ENCODE measurements around the gene ULBP2. TPM values are rescaled to one million over a fixed set of nuclear protein-coding genes. Genes with fewer than 3 reads are reported as not detected.
"Not testable (repeated sequence)": the region's sequence is repeated elsewhere in the genome, so short reads cannot be mapped to it uniquely, and the experiment has no call there.

Gene ULBP2
- total and polyA plus RNA-seq, 9 donors: 0.23 to 0.53 (median 0.28) TPM; not detected in 1

DNA sequence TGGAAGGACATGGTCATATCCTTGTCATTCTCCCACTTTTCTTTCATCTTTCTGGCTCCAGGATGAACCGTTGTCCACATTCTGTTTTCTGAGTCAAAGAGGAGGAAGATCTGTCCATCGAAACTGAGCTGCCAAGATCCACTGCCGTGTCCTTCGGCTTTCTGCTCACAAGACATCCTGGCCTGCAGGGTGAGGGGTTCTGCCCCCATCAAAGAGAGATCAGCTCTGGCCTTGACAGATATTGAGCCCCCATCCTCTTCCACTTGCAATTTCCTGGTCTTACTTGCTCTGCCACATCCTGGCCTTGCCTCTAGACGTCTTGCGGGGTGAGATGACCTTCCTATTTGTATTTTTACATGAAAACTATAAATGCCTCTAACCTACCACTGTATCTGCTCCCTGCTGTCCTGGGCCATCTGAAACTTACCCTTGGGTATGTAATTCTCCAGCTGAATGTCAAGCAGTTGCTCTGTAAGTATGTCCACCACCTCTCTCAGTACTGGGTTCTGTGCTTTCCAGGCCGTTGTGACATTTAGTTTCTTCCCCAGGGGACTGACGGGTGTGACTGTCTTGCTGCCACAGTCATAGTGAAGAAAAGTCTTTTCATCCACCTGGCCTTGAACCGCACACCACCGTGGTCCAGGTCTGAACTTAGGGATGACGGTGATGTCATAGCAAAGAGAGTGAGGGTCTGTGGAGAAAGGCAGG is 22.5 kb upstream of the ULBP2 start:
- H3K4me3 ChIP-seq (ENCODE audit: low read length); DNase-seq; H3K36me3 ChIP-seq (ENCODE audit: control insufficient read depth, insufficient read depth, low read length); H3K27ac ChIP-seq (ENCODE audit: low read length); H3K9me3 ChIP-seq (replicated peaks; ENCODE audit: control insufficient read depth, low read depth, low read length): not testable (repeated sequence)
- peaks cover 46% of the 10 kb centered on the region for H3K27me3 ChIP-seq (ENCODE audit: control insufficient read depth, insufficient read depth, low read length)
- peaks cover 15% of the 10 kb centered on the region for H3K4me1 ChIP-seq (ENCODE audit: control insufficient read depth, insufficient read depth, low read length)
- WGBS (ENCODE audit: insufficient coverage): 83% methylated on average over 4 of the region's 11 CpGs

DNA sequence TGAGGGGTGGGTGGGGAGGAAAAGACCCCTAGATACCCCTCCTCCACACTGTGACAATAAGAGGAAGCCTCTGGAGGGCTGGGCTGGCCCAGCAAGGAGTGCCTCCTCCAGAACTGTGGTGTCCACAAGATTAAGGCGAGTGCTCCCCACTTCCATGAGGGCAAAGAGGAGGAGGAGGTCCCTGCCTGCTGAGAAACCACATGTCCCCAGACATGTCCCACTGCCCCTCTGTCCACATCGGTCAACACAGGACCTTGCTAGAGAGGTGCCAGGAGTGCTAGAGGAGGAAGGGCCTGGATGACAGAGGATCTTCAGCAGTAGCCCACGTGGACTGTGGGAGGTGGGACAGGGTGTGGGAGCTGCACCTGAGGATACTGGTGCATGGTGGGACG is 22.0 kb upstream of the ULBP2 start:
- Histone ChIP-seq H3K36me3 (ENCODE audit: control insufficient read depth, insufficient read depth, low read length) (no peaks in the 10 kb centered on the region), H3K4me1 (ENCODE audit: control insufficient read depth, insufficient read depth, low read length) (peaks cover 15% of the 10 kb centered on the region), H3K4me3 (ENCODE audit: low read length) (no peak overlapping the region), H3K27me3 (ENCODE audit: control insufficient read depth, insufficient read depth, low read length) (peaks cover 51% of the 10 kb centered on the region), H3K9me3 (replicated peaks; ENCODE audit: control insufficient read depth, low read depth, low read length) (no peaks in the 10 kb centered on the region), H3K27ac (ENCODE audit: low read length) (no peak overlapping the region)
- no peak for DNase-seq
- 81% methylated on average over 2 of the region's 4 CpGs for WGBS (ENCODE audit: insufficient coverage)

DNA sequence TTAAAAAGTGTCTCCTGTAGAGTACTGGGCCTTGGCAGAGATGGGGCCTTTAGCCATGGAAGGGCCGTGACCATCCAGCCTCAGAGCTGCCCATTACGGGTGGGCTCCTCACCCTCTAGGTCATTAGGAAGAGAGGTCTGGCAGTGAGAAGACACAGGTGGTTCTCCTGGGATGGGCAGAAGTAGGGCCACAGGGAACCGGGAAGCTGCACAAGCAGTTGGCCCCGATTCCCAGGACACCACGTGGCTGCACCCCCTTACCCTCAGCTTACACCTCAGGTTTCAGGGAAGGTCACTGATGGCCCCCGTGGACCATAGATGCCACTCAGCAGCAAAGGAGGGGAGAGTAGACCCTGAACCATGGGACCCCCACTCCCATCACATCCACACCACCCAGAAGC is 20.5 kb upstream of the ULBP2 start:
- Histone ChIP-seq H3K4me1 (ENCODE audit: control insufficient read depth, insufficient read depth, low read length) (peaks cover 27% of the 10 kb centered on the region), H3K4me3 (ENCODE audit: low read length) (no peak overlapping the region), H3K36me3 (ENCODE audit: control insufficient read depth, insufficient read depth, low read length) (no peaks in the 10 kb centered on the region), H3K9me3 (replicated peaks; ENCODE audit: control insufficient read depth, low read depth, low read length) (no peaks in the 10 kb centered on the region), H3K27ac (ENCODE audit: low read length) (no peak overlapping the region), H3K27me3 (ENCODE audit: control insufficient read depth, insufficient read depth, low read length) (peaks cover 67% of the 10 kb centered on the region)
- DNase-seq: no peak
- WGBS (ENCODE audit: insufficient coverage): 77% methylated on average over 3 of the region's 6 CpGs

DNA sequence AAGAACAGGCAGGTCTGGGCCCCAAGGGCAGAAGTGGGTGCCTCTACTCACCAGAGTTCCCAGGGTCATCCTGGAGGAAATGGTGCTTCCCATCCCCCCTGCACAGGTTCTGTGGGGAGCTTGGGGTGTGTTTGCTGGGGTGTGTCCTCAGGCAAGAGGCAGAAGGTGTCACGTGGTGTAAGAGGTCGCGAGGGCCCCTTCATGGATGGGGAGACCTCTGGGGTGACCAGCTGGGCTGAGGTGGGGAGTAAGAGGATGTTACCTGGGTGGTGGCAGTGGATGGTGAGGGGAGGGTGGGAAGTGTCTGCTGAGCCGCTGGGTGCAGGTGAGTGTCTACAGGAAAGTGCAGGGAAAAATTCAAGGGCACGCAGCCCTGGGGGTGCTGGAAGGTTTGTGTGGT is 19.7 kb upstream of the ULBP2 start:
- 11% methylated on average over 5 of the region's 5 CpGs for WGBS (ENCODE audit: insufficient coverage)
- Histone ChIP-seq H3K4me1 (ENCODE audit: control insufficient read depth, insufficient read depth, low read length) (peaks cover 28% of the 10 kb centered on the region), H3K27me3 (ENCODE audit: control insufficient read depth, insufficient read depth, low read length) (peaks cover 71% of the 10 kb centered on the region)
- not testable (repeated sequence) for DNase-seq; H3K9me3 ChIP-seq (replicated peaks; ENCODE audit: control insufficient read depth, low read depth, low read length); H3K4me3 ChIP-seq (ENCODE audit: low read length); H3K36me3 ChIP-seq (ENCODE audit: control insufficient read depth, insufficient read depth, low read length); H3K27ac ChIP-seq (ENCODE audit: low read length)

DNA sequence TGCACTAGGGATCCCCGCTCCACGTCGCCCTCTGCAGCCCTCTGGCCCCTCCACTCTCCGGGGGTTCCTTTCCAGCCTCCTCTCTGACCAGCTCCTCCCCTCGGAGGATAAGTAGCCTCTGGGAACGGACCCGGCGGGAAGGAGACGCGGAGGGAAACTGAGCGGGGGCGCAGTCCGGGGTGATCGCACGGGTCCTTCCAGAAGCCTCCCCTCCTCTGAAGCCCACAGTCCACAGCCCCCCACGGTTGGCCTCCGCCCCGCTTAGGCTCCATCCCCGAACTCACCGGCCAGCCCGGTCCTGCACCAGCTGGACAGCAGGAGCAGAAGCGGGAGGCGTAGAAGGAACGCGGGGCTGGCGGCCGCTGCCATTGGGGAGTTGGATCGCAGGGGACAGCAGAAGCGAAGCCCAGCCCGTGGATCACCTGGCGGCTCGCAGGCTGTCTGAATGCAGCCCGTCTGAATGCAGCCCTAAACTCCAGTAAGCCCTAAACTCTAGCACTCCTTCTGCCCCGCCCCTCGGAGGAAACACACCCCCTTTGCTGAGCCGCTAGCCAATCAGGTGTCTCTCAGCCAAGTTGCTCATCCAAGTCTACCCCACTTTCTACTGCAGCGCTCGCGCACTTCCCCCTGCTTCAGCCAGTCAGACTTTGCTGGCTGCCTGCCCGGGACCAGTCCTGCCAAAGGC is 19.0 kb upstream of the ULBP2 start, which contains the start of gene RAET1G:
Gene RAET1G, minus strand, starts transcription at position 480 of the 685 bp plus-strand sequence. Its CDS starts 111 bp downstream, at position 369.
- Histone ChIP-seq H3K36me3 (ENCODE audit: control insufficient read depth, insufficient read depth, low read length) (no peaks in the 10 kb centered on the region), H3K4me1 (ENCODE audit: control insufficient read depth, insufficient read depth, low read length) (peaks cover 28% of the 10 kb centered on the region), H3K27ac (ENCODE audit: low read length) (no peak within 1 kb of the TSS), H3K4me3 (ENCODE audit: low read length) (peak within 1 kb of the TSS; percentile 44), H3K27me3 (ENCODE audit: control insufficient read depth, insufficient read depth, low read length) (peaks cover 70% of the 10 kb centered on the region), H3K9me3 (replicated peaks; ENCODE audit: control insufficient read depth, low read depth, low read length) (no peaks in the 10 kb centered on the region)
- under 1% methylated on average over 37 of the region's 40 CpGs for WGBS (ENCODE audit: insufficient coverage)
- peak; percentile 97 for DNase-seq

DNA sequence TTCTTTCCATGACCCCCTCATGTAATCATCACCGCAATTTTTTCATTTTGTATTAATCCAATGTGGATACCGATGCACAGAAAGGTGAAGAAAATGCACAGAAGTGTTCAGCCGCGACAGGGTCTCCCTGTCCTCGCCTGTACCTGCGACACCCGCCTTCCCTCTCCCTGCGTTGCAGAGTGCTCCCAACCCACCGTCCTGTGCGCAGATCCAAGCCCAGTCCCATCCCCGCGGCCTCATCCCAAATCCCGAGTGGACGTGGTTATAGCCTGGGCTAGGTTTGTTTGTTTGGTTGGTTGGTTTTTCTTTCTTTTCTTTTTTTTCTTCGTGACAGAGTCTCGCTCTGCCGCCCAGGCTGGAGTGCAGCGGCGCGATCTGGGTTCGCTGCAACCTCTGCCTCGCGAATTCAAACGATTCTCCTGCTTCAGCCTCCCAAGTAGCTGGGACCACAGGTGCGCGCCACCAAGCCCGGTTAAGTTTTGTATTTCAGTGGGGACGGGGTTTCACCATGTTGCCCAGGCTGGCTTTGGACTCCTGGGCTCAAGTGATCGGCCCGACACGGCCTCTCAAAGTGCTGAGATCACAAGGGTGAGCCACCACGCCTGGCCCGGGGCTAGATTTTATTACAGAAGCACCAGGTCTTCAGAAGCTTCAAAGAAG is 18.4 kb upstream of the ULBP2 start:
- no peak overlapping the region for H3K27ac ChIP-seq (ENCODE audit: low read length)
- peak overlapping the region; percentile 44 for H3K4me3 ChIP-seq (ENCODE audit: low read length)
- H3K4me1 ChIP-seq (ENCODE audit: control insufficient read depth, insufficient read depth, low read length): peaks cover 28% of the 10 kb centered on the region
- no peaks in the 10 kb centered on the region for H3K36me3 ChIP-seq (ENCODE audit: control insufficient read depth, insufficient read depth, low read length)
- H3K27me3 ChIP-seq (ENCODE audit: control insufficient read depth, insufficient read depth, low read length): peaks cover 66% of the 10 kb centered on the region
- DNase-seq: no peak
- H3K9me3 ChIP-seq (replicated peaks; ENCODE audit: control insufficient read depth, low read depth, low read length): no peaks in the 10 kb centered on the region
- WGBS (ENCODE audit: insufficient coverage): 24% methylated on average over 12 of the region's 33 CpGs

DNA sequence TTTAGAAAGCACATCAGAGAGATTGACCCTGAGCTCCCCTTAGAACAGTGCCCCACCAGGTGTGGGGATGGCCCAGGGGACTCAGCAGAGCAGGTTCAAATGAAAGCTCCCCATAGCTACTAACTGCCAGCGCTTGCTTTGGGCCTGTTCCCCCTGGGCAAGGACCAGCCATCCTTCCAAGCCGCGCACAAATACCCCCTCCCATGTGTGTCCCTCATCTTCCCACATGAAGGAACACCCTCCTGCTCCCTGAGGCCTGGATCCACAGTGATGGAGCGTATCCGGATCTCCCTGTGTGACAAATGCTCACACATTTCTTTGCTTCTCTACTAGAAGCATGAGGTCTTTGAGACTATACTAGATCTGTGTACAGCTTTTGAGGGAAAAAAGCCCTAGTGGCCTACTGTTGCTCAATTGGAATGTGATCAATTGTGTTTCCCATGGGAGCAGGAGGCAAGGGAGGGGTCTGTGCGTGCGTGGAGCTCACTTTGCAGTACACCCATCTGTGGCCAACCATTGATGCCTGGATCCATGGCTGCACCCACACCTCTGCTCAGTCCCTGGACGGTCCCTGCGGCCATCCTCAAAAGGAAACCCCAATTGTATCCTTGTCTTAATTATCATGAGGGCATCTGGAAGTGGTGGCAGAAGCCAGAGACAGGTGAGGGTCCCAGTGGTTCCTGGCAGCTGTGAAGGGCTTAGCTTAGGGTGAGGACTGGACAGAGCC is 17.4 kb upstream of the ULBP2 start:
- DNase-seq: no peak
- H3K4me3 ChIP-seq (ENCODE audit: low read length): no peak overlapping the region
- no peaks in the 10 kb centered on the region for H3K36me3 ChIP-seq (ENCODE audit: control insufficient read depth, insufficient read depth, low read length)
- H3K27me3 ChIP-seq (ENCODE audit: control insufficient read depth, insufficient read depth, low read length): peaks cover 71% of the 10 kb centered on the region
- 63% methylated on average over 2 of the region's 9 CpGs for WGBS (ENCODE audit: insufficient coverage)
- peaks cover 28% of the 10 kb centered on the region for H3K4me1 ChIP-seq (ENCODE audit: control insufficient read depth, insufficient read depth, low read length)
- no peak overlapping the region for H3K27ac ChIP-seq (ENCODE audit: low read length)
- H3K9me3 ChIP-seq (replicated peaks; ENCODE audit: control insufficient read depth, low read depth, low read length): no peaks in the 10 kb centered on the region

DNA sequence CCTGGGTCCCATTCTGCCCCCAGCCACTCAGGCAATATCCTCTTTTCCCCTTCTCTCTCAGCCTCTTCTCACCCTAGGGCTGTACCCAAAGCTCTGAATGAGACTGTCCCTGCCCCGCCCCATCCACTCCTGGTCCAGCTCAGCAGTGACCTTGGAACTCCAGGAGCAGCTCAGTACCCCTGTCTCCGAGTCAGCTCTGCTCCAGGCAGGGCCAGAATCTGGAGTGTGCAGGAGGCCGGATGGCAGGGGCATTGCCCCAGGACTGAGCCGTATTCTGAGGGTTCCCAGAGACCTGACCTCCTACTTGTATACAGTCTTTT is 16.9 kb upstream of the ULBP2 start:
- 72% methylated on average over 4 of the region's 4 CpGs for WGBS (ENCODE audit: insufficient coverage)
- Histone ChIP-seq H3K4me1 (ENCODE audit: control insufficient read depth, insufficient read depth, low read length) (peaks cover 28% of the 10 kb centered on the region), H3K9me3 (replicated peaks; ENCODE audit: control insufficient read depth, low read depth, low read length) (no peaks in the 10 kb centered on the region), H3K4me3 (ENCODE audit: low read length) (no peak overlapping the region), H3K36me3 (ENCODE audit: control insufficient read depth, insufficient read depth, low read length) (no peaks in the 10 kb centered on the region), H3K27ac (ENCODE audit: low read length) (no peak overlapping the region), H3K27me3 (ENCODE audit: control insufficient read depth, insufficient read depth, low read length) (peaks cover 73% of the 10 kb centered on the region)
- no peak for DNase-seq

DNA sequence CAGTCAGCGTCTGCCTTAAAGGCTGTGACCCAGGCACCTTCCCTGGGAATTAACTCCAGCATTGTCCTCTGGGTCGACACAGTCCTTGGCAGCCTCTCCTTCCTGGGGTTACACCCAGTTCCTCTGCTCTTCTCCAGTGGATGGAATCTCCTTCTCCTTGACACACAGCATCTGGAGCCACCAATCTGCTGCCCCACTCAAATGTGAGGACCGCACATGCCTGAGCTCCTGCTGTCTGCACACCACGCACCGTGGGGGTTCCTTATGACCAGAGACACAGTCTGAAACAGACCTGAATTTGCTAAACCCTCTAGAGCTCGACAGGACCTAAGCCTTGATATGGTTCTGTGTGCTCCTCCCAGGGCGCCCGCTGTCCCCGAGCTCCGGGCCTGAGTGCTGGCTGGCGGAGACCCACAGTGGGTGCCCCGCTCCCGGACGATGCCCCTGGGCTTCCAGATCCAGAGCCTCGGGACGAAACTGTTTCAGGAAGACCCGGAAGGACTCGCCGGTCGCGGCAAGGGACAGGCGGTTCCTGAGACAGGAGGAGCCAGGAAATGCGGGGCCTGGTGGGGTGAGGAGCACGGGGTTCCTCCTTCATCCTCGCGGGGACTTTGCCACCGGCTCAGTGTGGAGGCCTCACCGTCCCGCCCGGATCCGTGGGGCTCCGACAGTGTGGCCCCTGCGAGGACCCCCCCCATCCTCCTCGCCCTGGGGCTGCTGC is 16.4 kb upstream of the ULBP2 start:
- Histone ChIP-seq H3K36me3 (ENCODE audit: control insufficient read depth, insufficient read depth, low read length) (no peaks in the 10 kb centered on the region), H3K27ac (ENCODE audit: low read length) (no peak overlapping the region), H3K4me3 (ENCODE audit: low read length) (peak overlapping the region; percentile 36), H3K9me3 (replicated peaks; ENCODE audit: control insufficient read depth, low read depth, low read length) (no peaks in the 10 kb centered on the region), H3K4me1 (ENCODE audit: control insufficient read depth, insufficient read depth, low read length) (peaks cover 28% of the 10 kb centered on the region), H3K27me3 (ENCODE audit: control insufficient read depth, insufficient read depth, low read length) (peaks cover 70% of the 10 kb centered on the region)
- 8% methylated on average over 34 of the region's 34 CpGs for WGBS (ENCODE audit: insufficient coverage)
- DNase-seq: peak; percentile 34

All from muscle of leg (tissue), 11 donors.